Measurements from ENCODE around the gene SPRED1. TPM values are rescaled to one million over a fixed set of nuclear protein-coding genes. Genes with fewer than 3 reads are reported as not detected.

Gene SPRED1
- total and polyA plus RNA-seq, 2 donors (not counting 1 experiment from before 2014, with no cell fraction given) = 0.09 to 2.1 TPM

- Histone ChIP-seq H2AFZ (ENCODE audit: insufficient read depth, low read depth, low read length, poor library complexity, severe bottlenecking) (no peak overlapping the region), H3K27ac (ENCODE audit: low read length in 2 of 2) (no peak overlapping the region), H3K4me2 (replicated peaks; ENCODE audit: low read depth, low read length, poor library complexity, severe bottlenecking) (no peak overlapping the region), H3K9ac (ENCODE audit: low read length) (no peak overlapping the region), H4K20me1 (ENCODE audit: control insufficient read depth, insufficient read depth, low read length, poor library complexity, severe bottlenecking) (no peaks in the 10 kb centered on the region), H3K79me2 (ENCODE audit: control insufficient read depth, insufficient read depth, low read length) (no peaks in the 10 kb centered on the region), H3K4me1 (ENCODE audit: control insufficient read depth in 2 of 2, insufficient read depth in 2 of 2, low read length in 2 of 2) (no peaks in the 10 kb centered on the region), H3K4me3 (ENCODE audit: control extremely low read depth in 1 of 5, extremely low read depth in 1 of 5, insufficient read depth in 1 of 5, low read depth in 2 of 5, low read length in 4 of 5) (no peak overlapping the region), H3K36me3 (replicated peaks in 1 of 2; ENCODE audit: control extremely low read depth in 1 of 2, control insufficient read depth in 1 of 2, extremely low read depth in 1 of 2, insufficient read depth in 2 of 2, low read length in 1 of 2) (no peaks in the 10 kb centered on the region), H3K9me3 (ENCODE audit: control extremely low read depth in 1 of 3, control insufficient read depth in 2 of 3, insufficient read depth in 1 of 3, low read length in 2 of 3) (no peaks in the 10 kb centered on the region), H3K27me3 (replicated peaks in 1 of 4; ENCODE audit: control extremely low read depth in 1 of 4, control insufficient read depth in 3 of 4, insufficient read depth in 4 of 4, low read length in 3 of 4) (peaks cover 0 to 9% (median 2%) of the 10 kb centered on the region in 4 experiments)
- no peak for DNase-seq
- ATAC-seq (ENCODE audit: low read depth) = no peak
- no peak overlapping the region for H3K27ac Mint-ChIP-seq
- intact Hi-C loops (cut with micrococcal nuclease) = no loop called here
- no peak overlapping the region for H3K4me3 Mint-ChIP-seq
- TF ChIP-seq EZH2 (IDR thresholded peaks at IDR 0.05; ENCODE audit: borderline replicate concordance, insufficient read depth, low read depth, low read length, poor library complexity, severe bottlenecking) = no peak
- TF ChIP-seq, protein P1, sequence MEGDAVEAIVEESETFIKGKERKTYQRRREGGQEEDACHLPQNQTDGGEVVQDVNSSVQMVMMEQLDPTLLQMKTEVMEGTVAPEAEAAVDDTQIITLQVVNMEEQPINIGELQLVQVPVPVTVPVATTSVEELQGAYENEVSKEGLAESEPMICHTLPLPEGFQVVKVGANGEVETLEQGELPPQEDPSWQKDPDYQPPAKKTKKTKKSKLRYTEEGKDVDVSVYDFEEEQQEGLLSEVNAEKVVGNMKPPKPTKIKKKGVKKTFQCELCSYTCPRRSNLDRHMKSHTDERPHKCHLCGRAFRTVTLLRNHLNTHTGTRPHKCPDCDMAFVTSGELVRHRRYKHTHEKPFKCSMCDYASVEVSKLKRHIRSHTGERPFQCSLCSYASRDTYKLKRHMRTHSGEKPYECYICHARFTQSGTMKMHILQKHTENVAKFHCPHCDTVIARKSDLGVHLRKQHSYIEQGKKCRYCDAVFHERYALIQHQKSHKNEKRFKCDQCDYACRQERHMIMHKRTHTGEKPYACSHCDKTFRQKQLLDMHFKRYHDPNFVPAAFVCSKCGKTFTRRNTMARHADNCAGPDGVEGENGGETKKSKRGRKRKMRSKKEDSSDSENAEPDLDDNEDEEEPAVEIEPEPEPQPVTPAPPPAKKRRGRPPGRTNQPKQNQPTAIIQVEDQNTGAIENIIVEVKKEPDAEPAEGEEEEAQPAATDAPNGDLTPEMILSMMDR (IDR thresholded peaks at IDR 0.05) = no peak
- POLR2A ChIA-PET = no interaction called here
- peaks cover 21% of the 10 kb centered on the region for H3K27me3 Mint-ChIP-seq
- CTCF ChIA-PET = no interaction called here
- no peaks in the 10 kb centered on the region for H3K4me1 Mint-ChIP-seq
- 92% methylated on average over 2 of the region's 4 CpGs for WGBS (ENCODE audit: insufficient coverage)
- H3K9me3 Mint-ChIP-seq (ENCODE audit: insufficient read depth) = no peaks in the 10 kb centered on the region
These were observed 117.4 kb downstream of the SPRED1 start for GRCh38 chr15:38369936-38370478.

DNA sequence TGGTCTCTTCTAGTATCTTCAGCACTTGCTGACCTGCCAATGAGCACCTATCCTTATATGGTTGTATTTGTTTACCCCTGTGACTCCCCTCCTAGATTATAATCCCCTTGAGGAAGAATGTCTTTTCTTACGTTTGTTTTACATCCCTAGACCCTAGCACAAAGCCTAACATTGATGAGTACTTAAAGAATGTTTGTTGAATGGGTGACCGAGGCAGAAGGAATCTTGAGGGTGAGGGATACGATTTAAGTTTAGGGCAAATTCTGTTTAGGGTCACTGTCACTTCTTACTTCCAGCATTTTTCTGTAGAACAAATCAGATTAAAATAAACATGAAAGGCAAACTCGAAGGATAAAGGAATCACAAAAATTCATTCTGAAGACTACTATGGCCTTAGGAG is 120.4 kb downstream of the SPRED1 start:
- Histone ChIP-seq H3K4me2 (replicated peaks; ENCODE audit: low read depth, low read length, poor library complexity, severe bottlenecking) (no peak overlapping the region), H4K20me1 (ENCODE audit: control insufficient read depth, insufficient read depth, low read length, poor library complexity, severe bottlenecking) (no peaks in the 10 kb centered on the region), H2AFZ (ENCODE audit: insufficient read depth, low read depth, low read length, poor library complexity, severe bottlenecking) (no peak overlapping the region), H3K79me2 (ENCODE audit: control insufficient read depth, insufficient read depth, low read length) (no peaks in the 10 kb centered on the region), H3K4me1 (ENCODE audit: control insufficient read depth in 2 of 2, insufficient read depth in 2 of 2, low read length in 2 of 2) (no peaks in the 10 kb centered on the region), H3K36me3 (replicated peaks in 1 of 2; ENCODE audit: control extremely low read depth in 1 of 2, control insufficient read depth in 1 of 2, extremely low read depth in 1 of 2, insufficient read depth in 2 of 2, low read length in 1 of 2) (no peaks in the 10 kb centered on the region), H3K4me3 (ENCODE audit: control extremely low read depth in 1 of 5, extremely low read depth in 1 of 5, insufficient read depth in 1 of 5, low read depth in 2 of 5, low read length in 4 of 5) (no peak overlapping the region), H3K9me3 (ENCODE audit: control extremely low read depth in 1 of 3, control insufficient read depth in 2 of 3, insufficient read depth in 1 of 3, low read length in 2 of 3) (no peaks in the 10 kb centered on the region), H3K27ac (ENCODE audit: low read length in 2 of 2) (no peak overlapping the region), H3K27me3 (replicated peaks in 1 of 4; ENCODE audit: control extremely low read depth in 1 of 4, control insufficient read depth in 3 of 4, insufficient read depth in 4 of 4, low read length in 3 of 4) (peaks cover 0 to 7% (median 2%) of the 10 kb centered on the region in 4 experiments), H3K9ac (ENCODE audit: low read length) (no peak overlapping the region)
- Mint-ChIP-seq H3K27ac (no peak overlapping the region), H3K4me1 (no peaks in the 10 kb centered on the region), H3K27me3 (peaks cover 15% of the 10 kb centered on the region), H3K4me3 (no peak overlapping the region), H3K9me3 (ENCODE audit: insufficient read depth) (no peaks in the 10 kb centered on the region)
- no peak for ATAC-seq (ENCODE audit: low read depth)
- DNase-seq = no peak
- ChIA-PET CTCF (no interaction called here), POLR2A (no interaction called here)
- TF ChIP-seq, protein P1 (IDR thresholded peaks at IDR 0.05) = no peak
- TF ChIP-seq EZH2 (IDR thresholded peaks at IDR 0.05; ENCODE audit: borderline replicate concordance, insufficient read depth, low read depth, low read length, poor library complexity, severe bottlenecking) = no peak
- intact Hi-C loops (cut with micrococcal nuclease) = no loop called here
- WGBS (ENCODE audit: insufficient coverage) = no CpG with 5 or more reads among the region's 4 CpGs
